ENCODE measurements around the gene ALK. TPM values are rescaled to one million over a fixed set of nuclear protein-coding genes. Genes with fewer than 3 reads are reported as not detected.

Gene ALK
- total and polyA plus RNA-seq, 2 experiments from 2014 or later = 0.35 TPM; not detected in 1

GRCh38 chr2:29347774-29348461, 573.5 kb downstream of the ALK start (continued):
- TF ChIP-seq ZNF462 (CRISPR knock-in tag; IDR thresholded peaks at IDR 0.05) (no peak), EZH2phosphoT487 (IDR thresholded peaks at IDR 0.05; ENCODE audit: unreplicated experiment) (no peak), JUNB (IDR thresholded peaks at IDR 0.05; ENCODE audit: unreplicated experiment) (no peak), CTCF (conservative IDR thresholded peaks at IDR 0.05; ENCODE audit: low read depth in 2 of 2) (no peak), ZNF114 (CRISPR knock-in tag; IDR thresholded peaks at IDR 0.05) (no peak)

GRCh38 chr2:29345236-29345635, 576.1 kb downstream of the ALK start:
- DNase-seq (ENCODE audit: low spot score) = no peak
- H3K36me3 Mint-ChIP-seq (ENCODE audit: low read depth) = no peaks in the 10 kb centered on the region
- peaks cover 2% of the 10 kb centered on the region; the same call in 1 of the 3 replicates for H3K4me1 Mint-ChIP-seq
- no peak overlapping the region for H2AFZ ChIP-seq
- ATAC-seq = no peak
- peaks cover 2% of the 10 kb centered on the region for H3K27me3 Mint-ChIP-seq (ENCODE audit: insufficient read depth, low read depth, poor library complexity)
- H3K4me3 ChIP-seq = no peak overlapping the region
- no peaks in the 10 kb centered on the region for H3K9me3 Mint-ChIP-seq
- H3F3A ChIP-seq (replicated peaks; ENCODE audit: low read depth) = no peaks in the 10 kb centered on the region
- no peak overlapping the region for H3K27ac Mint-ChIP-seq
- no peak overlapping the region for H3K4me3 Mint-ChIP-seq
- H3K36me3 ChIP-seq (ENCODE audit: insufficient read depth) = no peaks in the 10 kb centered on the region
- H3K27me3 ChIP-seq (ENCODE audit: insufficient read depth) = no peaks in the 10 kb centered on the region
- H3K4me2 ChIP-seq = no peak overlapping the region
- no peak overlapping the region for H3K27ac ChIP-seq (ENCODE audit: low read depth)
- H3K4me1 ChIP-seq (ENCODE audit: insufficient read depth) = no peaks in the 10 kb centered on the region
- H3K79me2 ChIP-seq (replicated peaks; ENCODE audit: insufficient read depth) = no peaks in the 10 kb centered on the region
- no peaks in the 10 kb centered on the region; the same call in 1 of the 2 replicates for H4K20me1 ChIP-seq (replicated peaks; ENCODE audit: insufficient read depth)
- no peaks in the 10 kb centered on the region for H3K9me2 ChIP-seq (ENCODE audit: insufficient read depth)
- TF ChIP-seq STAT1 (IDR thresholded peaks at IDR 0.05; ENCODE audit: unreplicated experiment) (no peak), ZNF114 (CRISPR knock-in tag; IDR thresholded peaks at IDR 0.05) (no peak), EZH2 (IDR thresholded peaks at IDR 0.05; ENCODE audit: low read depth, unreplicated experiment) (no peak), NANOG (IDR thresholded peaks at IDR 0.05; ENCODE audit: borderline replicate concordance) (no peak), ETS1 (IDR thresholded peaks at IDR 0.05) (no peak), CTCF (conservative IDR thresholded peaks at IDR 0.05; ENCODE audit: low read depth in 2 of 2) (no peak), EZH2phosphoT487 (IDR thresholded peaks at IDR 0.05; ENCODE audit: unreplicated experiment) (no peak)
